ENCODE measurements around the gene BBS9.

DNA sequence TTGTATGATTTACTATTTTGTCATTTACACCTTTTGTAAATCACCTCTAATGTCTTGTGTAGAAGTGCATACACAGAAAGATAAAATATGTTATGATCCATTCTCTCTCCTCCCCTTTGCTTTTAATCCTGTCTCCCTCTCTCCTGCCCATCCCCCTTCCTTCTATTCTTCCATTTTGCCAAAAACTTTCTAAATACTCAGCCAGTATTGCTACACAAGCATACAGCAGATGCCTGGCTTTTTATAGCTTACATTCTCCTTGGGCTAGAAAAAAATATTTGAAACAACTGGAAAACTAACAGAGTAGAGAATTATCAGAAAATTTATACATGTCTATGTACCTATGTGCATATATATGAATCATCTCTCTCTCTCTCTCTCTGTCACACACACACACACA is 467.3 kb downstream of the BBS9 start:
- TF ChIP-seq, protein P1, sequence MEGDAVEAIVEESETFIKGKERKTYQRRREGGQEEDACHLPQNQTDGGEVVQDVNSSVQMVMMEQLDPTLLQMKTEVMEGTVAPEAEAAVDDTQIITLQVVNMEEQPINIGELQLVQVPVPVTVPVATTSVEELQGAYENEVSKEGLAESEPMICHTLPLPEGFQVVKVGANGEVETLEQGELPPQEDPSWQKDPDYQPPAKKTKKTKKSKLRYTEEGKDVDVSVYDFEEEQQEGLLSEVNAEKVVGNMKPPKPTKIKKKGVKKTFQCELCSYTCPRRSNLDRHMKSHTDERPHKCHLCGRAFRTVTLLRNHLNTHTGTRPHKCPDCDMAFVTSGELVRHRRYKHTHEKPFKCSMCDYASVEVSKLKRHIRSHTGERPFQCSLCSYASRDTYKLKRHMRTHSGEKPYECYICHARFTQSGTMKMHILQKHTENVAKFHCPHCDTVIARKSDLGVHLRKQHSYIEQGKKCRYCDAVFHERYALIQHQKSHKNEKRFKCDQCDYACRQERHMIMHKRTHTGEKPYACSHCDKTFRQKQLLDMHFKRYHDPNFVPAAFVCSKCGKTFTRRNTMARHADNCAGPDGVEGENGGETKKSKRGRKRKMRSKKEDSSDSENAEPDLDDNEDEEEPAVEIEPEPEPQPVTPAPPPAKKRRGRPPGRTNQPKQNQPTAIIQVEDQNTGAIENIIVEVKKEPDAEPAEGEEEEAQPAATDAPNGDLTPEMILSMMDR (IDR thresholded peaks at IDR 0.05), result no peak
- no peak for TF ChIP-seq ZFX (IDR thresholded peaks at IDR 0.05; ENCODE audit: borderline replicate concordance)
